ENCODE measurements around the gene FGF18.

DNA sequence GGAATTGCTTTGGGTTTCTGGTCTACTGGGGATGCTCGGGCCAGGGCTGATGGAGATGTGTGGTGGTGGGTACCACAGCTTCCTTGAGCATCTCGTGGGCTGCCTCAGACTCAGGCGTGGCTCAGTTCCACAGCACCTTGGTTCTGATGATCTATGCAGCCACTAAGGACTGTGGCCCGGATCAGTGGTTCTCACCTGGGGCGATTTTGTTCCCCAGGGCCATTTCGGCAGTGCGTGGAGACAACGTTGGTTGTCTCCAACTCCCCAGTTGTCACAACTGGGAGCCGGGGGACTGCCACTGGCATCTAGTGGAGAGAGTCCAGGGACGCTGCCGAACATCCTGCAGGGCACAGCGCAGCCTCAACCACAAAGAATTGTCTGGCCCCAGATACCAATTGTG, 47.7 kb downstream of the FGF18 start:
- TF ChIP-seq POLR2A (IDR thresholded peaks at IDR 0.05) = no peak
- TF ChIP-seq, protein P1, sequence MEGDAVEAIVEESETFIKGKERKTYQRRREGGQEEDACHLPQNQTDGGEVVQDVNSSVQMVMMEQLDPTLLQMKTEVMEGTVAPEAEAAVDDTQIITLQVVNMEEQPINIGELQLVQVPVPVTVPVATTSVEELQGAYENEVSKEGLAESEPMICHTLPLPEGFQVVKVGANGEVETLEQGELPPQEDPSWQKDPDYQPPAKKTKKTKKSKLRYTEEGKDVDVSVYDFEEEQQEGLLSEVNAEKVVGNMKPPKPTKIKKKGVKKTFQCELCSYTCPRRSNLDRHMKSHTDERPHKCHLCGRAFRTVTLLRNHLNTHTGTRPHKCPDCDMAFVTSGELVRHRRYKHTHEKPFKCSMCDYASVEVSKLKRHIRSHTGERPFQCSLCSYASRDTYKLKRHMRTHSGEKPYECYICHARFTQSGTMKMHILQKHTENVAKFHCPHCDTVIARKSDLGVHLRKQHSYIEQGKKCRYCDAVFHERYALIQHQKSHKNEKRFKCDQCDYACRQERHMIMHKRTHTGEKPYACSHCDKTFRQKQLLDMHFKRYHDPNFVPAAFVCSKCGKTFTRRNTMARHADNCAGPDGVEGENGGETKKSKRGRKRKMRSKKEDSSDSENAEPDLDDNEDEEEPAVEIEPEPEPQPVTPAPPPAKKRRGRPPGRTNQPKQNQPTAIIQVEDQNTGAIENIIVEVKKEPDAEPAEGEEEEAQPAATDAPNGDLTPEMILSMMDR (IDR thresholded peaks at IDR 0.05) = no peak
- TF ChIP-seq POLR2AphosphoS5 (IDR thresholded peaks at IDR 0.05) = no peak
